Hepatocyte (in vitro differentiated cells): Measurements from ENCODE around the gene TSPYL1. TPM values are rescaled to one million over a fixed set of nuclear protein-coding genes. Genes with fewer than 3 reads are reported as not detected.

Experiments used
- DNase-seq: peaks from one replicate; pipeline ENCODE4 v3.0.0-alpha.2; 2016; ENCODE audit warnings: low spot score
- H2AFZ ChIP-seq: fragments of 200-600 bp; sonication (generic); 2 replicates; pipeline ENCODE4 v1.6.0; 2016; ENCODE audit warnings: antibody characterized with exemption, mild to moderate bottlenecking
- H3K27ac ChIP-seq: fragments of 200-600 bp; sonication (generic); 2 replicates; pipeline ENCODE4 v1.5.1; 2016; ENCODE audit warnings: mild to moderate bottlenecking
- H3K27me3 ChIP-seq: fragments of 200-600 bp; sonication (generic); 2 replicates; pipeline ENCODE4 v1.6.1; 2016
- H3K36me3 ChIP-seq: fragments of 200-600 bp; sonication (generic); replicated peaks from 2 replicates; pipeline ENCODE4 v1.5.1; 2016; ENCODE audit warnings: low read depth; ENCODE audit not compliant: insufficient read depth
- H3K4me1 ChIP-seq: fragments of 200-600 bp; sonication (generic); 2 replicates; pipeline ENCODE4 v1.5.1; 2016; ENCODE audit warnings: mild to moderate bottlenecking, moderate library complexity; ENCODE audit not compliant: insufficient read depth
- H3K4me2 ChIP-seq: fragments of 200-600 bp; sonication (generic); 2 replicates; pipeline ENCODE4 v1.6.0; 2016
- H3K4me3 ChIP-seq: fragments of 200-600 bp; sonication (generic); 2 replicates; pipeline ENCODE4 v1.5.1; 2016; ENCODE audit warnings: mild to moderate bottlenecking
- H3K79me2 ChIP-seq: fragments of 200-600 bp; sonication (generic); 2 replicates; pipeline ENCODE4 v1.6.0; 2017; ENCODE audit warnings: mild to moderate bottlenecking
- H3K9me2 ChIP-seq: fragments of 200-600 bp; sonication (generic); replicated peaks from 2 replicates; pipeline ENCODE4 v1.6.0; 2017; ENCODE audit warnings: mild to moderate bottlenecking; ENCODE audit not compliant: insufficient read depth
- H3K9me3 ChIP-seq: fragments of 200-600 bp; sonication (generic); 2 replicates; pipeline ENCODE4 v1.5.1; 2016; ENCODE audit warnings: low read depth, mild to moderate bottlenecking
- H4K20me1 ChIP-seq: fragments of 200-600 bp; sonication (generic); 2 replicates; pipeline ENCODE4 v1.6.0; 2016; ENCODE audit warnings: mild to moderate bottlenecking; ENCODE audit not compliant: insufficient read depth, poor library complexity, severe bottlenecking
- CTCF ChIP-seq: fragments of 200-600 bp; sonication (generic); IDR thresholded peaks from 2 replicates; pipeline ENCODE4 v1.5.1; 2016; ENCODE audit warnings: antibody characterized with exemption, mild to moderate bottlenecking; ENCODE audit not compliant: poor library complexity
- EZH2 ChIP-seq: fragments of 200-600 bp; sonication (generic); IDR thresholded peaks from 2 replicates; pipeline ENCODE4 v1.6.1; 2016; ENCODE audit warnings: antibody characterized with exemption, mild to moderate bottlenecking, borderline replicate concordance
- EZH2phosphoT487 ChIP-seq: fragments of 200-600 bp; sonication (generic); IDR thresholded peaks from one replicate; pipeline ENCODE4 v1.6.1; 2018; ENCODE audit warnings: antibody characterized with exemption, mild to moderate bottlenecking, low read depth, moderate library complexity; ENCODE audit not compliant: unreplicated experiment, severe bottlenecking
- WGBS: methylation state at CpG from one replicate; pipeline ENCODE4 v1.1.6; 2016; ENCODE audit warnings: low lambda C conversion rate; ENCODE audit errors: missing lambda C conversion rate; 5-methylcytosine and 5-hydroxymethylcytosine counted together
- polyA plus RNA-seq: library from polyadenylated mRNA; unstranded; fragments of >200 nt; fragmentation: Nextera tagmentation; extraction: Ambion mirVana; gene quantifications from 2 replicates; pipeline ENCODE4 v1.2.1, GENCODE V29; 2016
- total RNA-seq: library from RNA; depleted of rRNA; stranded (reverse); fragments of >200 nt; gene quantifications from 2 replicates; pipeline ENCODE4 v1.2.3, GENCODE V29; 2014

Gene TSPYL1
- 76.7 and 85.0 TPM in 2 replicates for total RNA-seq
- 24.2 and 32.1 TPM in 2 replicates for polyA plus RNA-seq

DNA sequence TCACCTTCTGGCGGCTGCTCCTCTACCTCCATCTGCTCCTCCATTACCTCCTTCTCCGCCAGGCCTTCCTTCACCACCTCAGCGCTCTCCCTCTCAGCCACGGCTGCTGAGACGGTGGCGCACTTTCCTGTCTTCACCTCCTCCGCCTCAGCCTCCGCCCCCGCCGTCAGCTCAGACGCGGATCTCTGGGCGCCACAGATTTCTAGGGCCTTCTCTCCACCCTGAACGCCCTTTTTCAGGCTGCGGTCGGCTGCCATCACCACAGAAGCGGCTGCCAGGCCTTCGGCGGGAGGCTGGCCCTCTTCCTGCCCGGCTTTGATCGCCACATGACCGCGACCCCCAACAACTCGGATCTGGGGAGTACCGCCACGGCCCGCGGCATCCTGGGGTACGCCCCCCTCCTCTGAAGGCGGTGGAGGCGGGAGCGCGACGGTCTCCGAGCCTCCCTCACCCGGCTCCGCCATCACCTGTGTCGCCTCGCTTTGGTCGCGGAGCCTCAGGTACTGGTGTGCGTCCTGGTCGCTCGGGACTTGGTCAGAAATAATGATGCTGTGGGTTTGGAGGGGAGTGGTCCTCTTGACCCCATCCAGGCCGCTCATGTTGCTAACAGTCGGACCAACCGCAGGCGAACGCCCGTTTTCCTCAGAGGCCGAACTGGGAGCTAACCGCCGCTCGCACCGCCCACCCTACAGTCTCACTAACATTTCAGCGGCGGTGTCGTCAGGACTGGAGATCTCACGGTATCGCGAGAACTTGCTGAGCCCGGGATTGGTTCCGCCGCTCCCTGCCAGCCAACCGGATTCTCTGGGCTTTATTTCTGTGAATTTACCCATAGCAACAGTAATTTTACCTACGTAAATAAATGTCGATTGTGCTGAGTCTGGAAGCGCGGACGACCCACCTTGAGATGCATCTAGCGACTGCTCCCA lies at the start of gene TSPYL1:
Gene TSPYL1, minus strand, starts transcription at position 699 of the 929 bp plus-strand sequence. Its CDS starts 100 bp downstream, at position 599.
- no peaks in the 10 kb centered on the region for H3K36me3 ChIP-seq
- H3K4me2 ChIP-seq, result peak within 1 kb of the TSS; percentile 91
- H3K27me3 ChIP-seq, result no peaks in the 10 kb centered on the region
- H3K4me1 ChIP-seq, result peaks cover 20% of the 10 kb centered on the region
- H2AFZ ChIP-seq, result peak within 1 kb of the TSS; percentile 50
- no peaks in the 10 kb centered on the region for H3K9me2 ChIP-seq
- peak; percentile 98 for DNase-seq
- H4K20me1 ChIP-seq, result peaks cover 45% of the 10 kb centered on the region
- peak within 1 kb of the TSS; percentile 98 for H3K27ac ChIP-seq
- H3K9me3 ChIP-seq, result no peaks in the 10 kb centered on the region
- TF ChIP-seq CTCF (peak; percentile 3), EZH2 (no peak)
- H3K4me3 ChIP-seq, result peak within 1 kb of the TSS; percentile 70
- peaks cover 67% of the 10 kb centered on the region for H3K79me2 ChIP-seq
- WGBS, result under 1% methylated on average over 67 of the region's 71 CpGs

GRCh38 chr6:116329156-116329555 lies 49.4 kb upstream of the TSPYL1 start:
- no peak for DNase-seq
- Histone ChIP-seq H3K9me3 (no peaks in the 10 kb centered on the region), H3K4me2 (peak overlapping the region; percentile 14), H3K4me1 (peaks cover 7% of the 10 kb centered on the region), H3K79me2 (no peaks in the 10 kb centered on the region), H3K4me3 (no peak overlapping the region), H4K20me1 (no peaks in the 10 kb centered on the region), H2AFZ (no peak overlapping the region), H3K27me3 (no peaks in the 10 kb centered on the region), H3K36me3 (no peaks in the 10 kb centered on the region), H3K27ac (no peak overlapping the region), H3K9me2 (no peaks in the 10 kb centered on the region)
- no peak for TF ChIP-seq CTCF
- TF ChIP-seq EZH2phosphoT487, result no peak
- TF ChIP-seq EZH2, result no peak

DNA sequence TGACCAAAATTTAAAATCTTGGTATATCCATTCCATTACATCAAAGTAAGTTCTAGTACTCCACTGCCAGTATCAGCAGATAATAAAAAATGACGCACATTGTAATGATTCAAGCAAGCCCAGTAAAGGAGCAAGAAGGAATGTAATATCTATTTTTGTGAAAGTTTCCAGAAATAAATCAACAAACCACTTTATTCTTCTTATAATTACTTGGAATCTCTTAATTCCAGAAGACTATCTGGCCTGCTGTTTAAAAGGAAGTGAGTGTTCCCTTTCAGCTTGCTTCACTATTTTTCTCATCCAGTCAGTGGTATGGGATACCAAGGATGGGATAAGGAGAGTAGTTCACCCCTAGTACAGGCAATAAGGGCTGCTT lies 48.8 kb upstream of the TSPYL1 start:
- H3K9me2 ChIP-seq, result no peaks in the 10 kb centered on the region
- TF ChIP-seq CTCF (no peak), EZH2phosphoT487 (no peak), EZH2 (no peak)
- no peak for DNase-seq
- H3K27me3 ChIP-seq, result no peaks in the 10 kb centered on the region
- no peak overlapping the region for H2AFZ ChIP-seq
- H3K4me3 ChIP-seq, result no peak overlapping the region
- H4K20me1 ChIP-seq, result no peaks in the 10 kb centered on the region
- H3K4me1 ChIP-seq, result peaks cover 7% of the 10 kb centered on the region
- H3K79me2 ChIP-seq, result no peaks in the 10 kb centered on the region
- WGBS, result 71% methylated on average over 1 of the region's 1 CpG
- H3K4me2 ChIP-seq, result peak overlapping the region; percentile 14
- peak overlapping the region; percentile 52 for H3K27ac ChIP-seq
- no peaks in the 10 kb centered on the region for H3K36me3 ChIP-seq
- H3K9me3 ChIP-seq, result no peaks in the 10 kb centered on the region
